ENCODE results near the gene MIPEP.

- no peak for TF ChIP-seq CTCF (IDR thresholded peaks at IDR 0.05)
- TF ChIP-seq POLR2A (IDR thresholded peaks at IDR 0.05): no peak
Observed at GRCh38 chr13:23810685-23811240, 78.4 kb downstream of the MIPEP start.

Measured in adrenal gland (tissue), 5 donors.